Calu3 (cell line): ENCODE measurements around the gene RAB9B. TPM values are rescaled to one million over a fixed set of nuclear protein-coding genes. Genes with fewer than 3 reads are reported as not detected.

Source experiments
- BruUV-seq: library from RNA; stranded (reverse); fragments of 400-500 nt; replicated peaks from 2 replicates; lab custom pipeline; 2021; lab: Mats Ljungman, UMichigan
- CTCF ChIA-PET: fragments of 300-600 bp; sonication (Branson Sonifier 250); formaldehyde crosslinking; loops from one replicate; lab custom pipeline; 2022; ENCODE audit warnings: antibody characterized with exemption; lab: Charles Lee
- DNase-seq: peaks from one replicate; pipeline ENCODE4 v3.0.0; 2022
- H3K27ac Mint-ChIP-seq: one replicate; pipeline ENCODE4 v1.8.0; 2022; ENCODE audit warnings: mixed read lengths; ENCODE audit not compliant: unreplicated experiment
- H3K27me3 Mint-ChIP-seq: one replicate; pipeline ENCODE4 v1.8.0; 2022; ENCODE audit warnings: mixed read lengths; ENCODE audit not compliant: unreplicated experiment
- H3K36me3 Mint-ChIP-seq: one replicate; pipeline ENCODE4 v1.8.0; 2022; ENCODE audit warnings: mild to moderate bottlenecking, moderate library complexity, mixed read lengths; ENCODE audit not compliant: insufficient read depth, unreplicated experiment
- H3K4me1 Mint-ChIP-seq: one replicate; pipeline ENCODE4 v1.8.0; 2022; ENCODE audit warnings: mild to moderate bottlenecking, low read depth, mixed read lengths; ENCODE audit not compliant: unreplicated experiment
- H3K4me3 Mint-ChIP-seq: one replicate; pipeline ENCODE4 v1.8.0; 2022; ENCODE audit warnings: mild to moderate bottlenecking, low read depth, moderate library complexity, mixed read lengths; ENCODE audit not compliant: unreplicated experiment
- H3K9me3 Mint-ChIP-seq: one replicate; pipeline ENCODE4 v1.8.0; 2022; ENCODE audit warnings: low read depth, mixed read lengths; ENCODE audit not compliant: unreplicated experiment
- intact Hi-C: fragments of 100-400 bp; cut with micrococcal nuclease; formaldehyde crosslinking; loops from one replicate; pipeline ENCODE4 v1.10.0; 2022; ENCODE audit not compliant: unreplicated experiment
- total RNA-seq: library from RNA; stranded (reverse); gene quantifications from 2 replicates; pipeline ENCODE4 v1.2.3, GENCODE V29; 2022
- TF ChIP-seq, protein P1 (sequence below): fragments of 200-600 bp; IDR thresholded peaks from one replicate; pipeline ENCODE4 v1.8.0; 2022; ENCODE audit warnings: antibody characterized with exemption; ENCODE audit not compliant: unreplicated experiment

Gene RAB9B
- total RNA-seq, 1 experiment from 2014 or later, result 1.5 TPM

GRCh38 chrX:103864886-103865534 is 33.0 kb upstream of the RAB9B start:
- Mint-ChIP-seq H3K27me3 (no peaks in the 10 kb centered on the region), H3K27ac (peak overlapping the region; percentile 75), H3K9me3 (no peaks in the 10 kb centered on the region), H3K4me3 (peak overlapping the region; percentile 14), H3K36me3 (peaks cover 8% of the 10 kb centered on the region), H3K4me1 (peaks cover 34% of the 10 kb centered on the region)
- no peak for DNase-seq
- BruUV-seq, result no TSS peak
- intact Hi-C loops, result no loop called here
- CTCF ChIA-PET, result interaction anchor here (0.6 to 1.2 kb wide), 10 partner anchors 20 to 1975 kb away, joined by 3 to 6 read pairs (median 4); no protein-coding TSS in a partner anchor
- TF ChIP-seq, protein P1, sequence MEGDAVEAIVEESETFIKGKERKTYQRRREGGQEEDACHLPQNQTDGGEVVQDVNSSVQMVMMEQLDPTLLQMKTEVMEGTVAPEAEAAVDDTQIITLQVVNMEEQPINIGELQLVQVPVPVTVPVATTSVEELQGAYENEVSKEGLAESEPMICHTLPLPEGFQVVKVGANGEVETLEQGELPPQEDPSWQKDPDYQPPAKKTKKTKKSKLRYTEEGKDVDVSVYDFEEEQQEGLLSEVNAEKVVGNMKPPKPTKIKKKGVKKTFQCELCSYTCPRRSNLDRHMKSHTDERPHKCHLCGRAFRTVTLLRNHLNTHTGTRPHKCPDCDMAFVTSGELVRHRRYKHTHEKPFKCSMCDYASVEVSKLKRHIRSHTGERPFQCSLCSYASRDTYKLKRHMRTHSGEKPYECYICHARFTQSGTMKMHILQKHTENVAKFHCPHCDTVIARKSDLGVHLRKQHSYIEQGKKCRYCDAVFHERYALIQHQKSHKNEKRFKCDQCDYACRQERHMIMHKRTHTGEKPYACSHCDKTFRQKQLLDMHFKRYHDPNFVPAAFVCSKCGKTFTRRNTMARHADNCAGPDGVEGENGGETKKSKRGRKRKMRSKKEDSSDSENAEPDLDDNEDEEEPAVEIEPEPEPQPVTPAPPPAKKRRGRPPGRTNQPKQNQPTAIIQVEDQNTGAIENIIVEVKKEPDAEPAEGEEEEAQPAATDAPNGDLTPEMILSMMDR, result no peak

- Mint-ChIP-seq H3K4me3 (peak overlapping the region; percentile 14), H3K27ac (peak overlapping the region; percentile 75), H3K4me1 (peaks cover 42% of the 10 kb centered on the region), H3K36me3 (peaks cover 8% of the 10 kb centered on the region), H3K9me3 (no peaks in the 10 kb centered on the region), H3K27me3 (no peaks in the 10 kb centered on the region)
- BruUV-seq, result no TSS peak
- TF ChIP-seq, protein P1, result no peak
- intact Hi-C loops, result no loop called here
- DNase-seq, result no peak
- CTCF ChIA-PET, result interaction anchor here (1.0 to 1.2 kb wide), 2 partner anchors 19 to 54 kb away, joined by 3 to 5 read pairs; no protein-coding TSS in a partner anchor
Observed at GRCh38 chrX:103864149-103864548, 32.1 kb upstream of the RAB9B start.

DNA sequence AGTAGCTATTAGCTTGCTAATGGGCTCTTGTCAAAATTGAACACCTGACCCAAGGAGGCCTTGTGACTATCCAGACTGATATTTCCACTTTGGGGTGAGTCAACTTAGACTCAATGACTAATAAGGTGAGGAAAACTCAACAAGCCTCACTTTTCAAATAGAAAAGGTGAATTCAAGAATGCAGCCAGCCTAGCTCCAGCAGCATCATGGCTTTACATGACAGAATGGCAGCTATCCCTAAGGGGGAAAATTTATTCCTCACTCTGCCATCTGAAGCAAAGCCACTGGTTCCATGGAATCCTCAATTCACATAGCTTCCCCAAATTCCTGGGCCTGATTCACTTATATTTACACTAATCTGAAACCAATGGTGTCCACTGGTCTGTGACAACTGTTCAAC is 29.1 kb upstream of the RAB9B start:
- TF ChIP-seq, protein P1, result no peak
- Mint-ChIP-seq H3K9me3 (peaks cover 4% of the 10 kb centered on the region), H3K4me3 (no peak overlapping the region), H3K27ac (no peak overlapping the region), H3K36me3 (peaks cover 8% of the 10 kb centered on the region), H3K4me1 (peaks cover 58% of the 10 kb centered on the region), H3K27me3 (no peaks in the 10 kb centered on the region)
- peak; percentile 18 for DNase-seq
- BruUV-seq, result no TSS peak
- CTCF ChIA-PET, result interaction anchor here (1.9 kb wide), 1 partner anchor 16 kb away, joined by 6 read pairs; no protein-coding TSS in a partner anchor
- intact Hi-C loops, result no loop called here

DNA sequence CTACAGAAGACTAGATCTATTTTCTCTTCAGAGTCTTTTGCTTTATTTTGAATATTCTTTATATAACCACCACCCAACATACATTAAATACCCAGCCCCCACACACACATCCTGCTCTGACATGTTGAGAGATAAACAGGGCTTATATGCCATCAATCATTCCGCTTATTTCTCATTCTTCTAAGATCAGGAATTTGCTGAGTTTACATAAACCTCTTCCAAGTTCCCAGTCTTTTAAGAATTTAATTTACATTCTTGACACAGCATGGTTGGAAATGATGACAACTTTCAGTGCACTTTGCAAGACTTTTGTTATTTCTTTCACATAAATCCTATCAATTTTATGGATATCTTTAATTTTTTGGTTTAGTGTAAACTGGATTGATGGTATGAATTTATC is 17.5 kb upstream of the RAB9B start:
- H3K4me3 Mint-ChIP-seq, result no peak overlapping the region
- no peak overlapping the region for H3K27ac Mint-ChIP-seq
- no peaks in the 10 kb centered on the region for H3K27me3 Mint-ChIP-seq
- intact Hi-C loops, result loop anchor here (5.0 kb wide), 1 partner anchor 263 kb away; the partner anchor contains the start of gene ZCCHC18
- CTCF ChIA-PET, result no interaction called here
- peaks cover 23% of the 10 kb centered on the region for H3K4me1 Mint-ChIP-seq
- no peak for DNase-seq
- H3K36me3 Mint-ChIP-seq, result no peaks in the 10 kb centered on the region
- H3K9me3 Mint-ChIP-seq, result no peaks in the 10 kb centered on the region
- no TSS peak for BruUV-seq
- TF ChIP-seq, protein P1, result no peak
